Stimulated activated CD8-positive, alpha-beta memory T cell treated with anti-CD3 and anti-CD28 coated beads, Interleukin-15, amount 100 ng/mL, for 48 hours (primary cell): ENCODE data around the gene KIF1B.

Experiments
- DNase-seq, 2 donors: peaks; one replicate each; pipeline ENCODE4 v3.0.0-alpha.2; 2020; ENCODE audit warnings: low read depth in 2 of 2

The KIF1B gene

GRCh38 chr1:10209905-10210810 is at the start of gene KIF1B:
Gene KIF1B (plus strand): TSS chr1:10210570. CDS start chr1:10232329, 21,759 bp downstream.
- DNase-seq: peak; percentile 94 to 97

GRCh38 chr1:10160907-10161490 is 49.4 kb upstream of the KIF1B start:
- no peak for DNase-seq

- no peak for DNase-seq
Measured at GRCh38 chr1:10161541-10162290, 48.7 kb upstream of the KIF1B start.

- DNase-seq: no peak
Measured at GRCh38 chr1:10168912-10169514, 41.4 kb upstream of the KIF1B start.

GRCh38 chr1:10170239-10170574 is 40.2 kb upstream of the KIF1B start:
- DNase-seq: no peak

GRCh38 chr1:10171105-10171767 is 39.1 kb upstream of the KIF1B start:
- DNase-seq: no peak

- DNase-seq: no peak
Measured at GRCh38 chr1:10171995-10172669, 38.2 kb upstream of the KIF1B start.

GRCh38 chr1:10173582-10173981 is 36.8 kb upstream of the KIF1B start:
- peak in 1 of 2 donors; percentile 24 for DNase-seq

- no peak for DNase-seq
Measured at GRCh38 chr1:10177876-10178275, 32.5 kb upstream of the KIF1B start.

GRCh38 chr1:10178597-10179405 is 31.6 kb upstream of the KIF1B start:
- no peak for DNase-seq

GRCh38 chr1:10179406-10180091 is 30.8 kb upstream of the KIF1B start:
- DNase-seq: no peak

GRCh38 chr1:10181154-10181553 is 29.2 kb upstream of the KIF1B start:
- DNase-seq: no peak

GRCh38 chr1:10185759-10186158 is 24.6 kb upstream of the KIF1B start:
- no peak for DNase-seq

GRCh38 chr1:10186331-10187025 is 23.9 kb upstream of the KIF1B start:
- DNase-seq: no peak

- no peak for DNase-seq
Measured at GRCh38 chr1:10187026-10187334, 23.4 kb upstream of the KIF1B start.

- DNase-seq: no peak
Measured at GRCh38 chr1:10188133-10188650, 22.2 kb upstream of the KIF1B start.

- DNase-seq: no peak
Measured at GRCh38 chr1:10189659-10190058, 20.7 kb upstream of the KIF1B start.

GRCh38 chr1:10192263-10192662 is 18.1 kb upstream of the KIF1B start:
- no peak for DNase-seq

- DNase-seq: no peak
Measured at GRCh38 chr1:10193288-10193687, 17.1 kb upstream of the KIF1B start.
